ENCODE measurements around the gene NOTO.

- TF ChIP-seq CTCF (IDR thresholded peaks at IDR 0.05; ENCODE audit: insufficient read depth, low read depth, low read length) (no peak), EZH2 (IDR thresholded peaks at IDR 0.05; ENCODE audit: insufficient read depth, low read length) (no peak)
These were observed 31.8 kb downstream of the NOTO start, which contains the start of gene CCT7 for GRCh38 chr2:73233932-73234832.
